GM23248 (cell line): ENCODE data around the gene DNAJA4. TPM values are rescaled to one million over a fixed set of nuclear protein-coding genes. Genes with fewer than 3 reads are reported as not detected.

Experiments used
- DNase-seq: peaks from one replicate; pipeline ENCODE4 v3.0.0-alpha.2; 2015
- H2AFZ ChIP-seq: fragments of 200-600 bp; sonication (generic); 2 replicates; pipeline ENCODE4 v1.6.1; 2016; ENCODE audit warnings: antibody characterized with exemption
- H3F3A ChIP-seq: fragments of 200-600 bp; sonication (generic); 2 replicates; pipeline ENCODE4 v1.6.1; 2016; ENCODE audit warnings: mild to moderate bottlenecking, antibody characterized with exemption, mixed run types; ENCODE audit not compliant: insufficient read depth
- H3K27ac ChIP-seq: fragments of 200-600 bp; sonication (generic); 2 replicates; pipeline ENCODE4 v1.5.1; 2016; ENCODE audit warnings: mild to moderate bottlenecking
- H3K27me3 ChIP-seq: fragments of 200-600 bp; sonication (generic); replicated peaks from 2 replicates; pipeline ENCODE4 v1.6.1; 2016; ENCODE audit warnings: mild to moderate bottlenecking; ENCODE audit not compliant: insufficient read depth
- H3K36me3 ChIP-seq: fragments of 200-600 bp; sonication (generic); 2 replicates; pipeline ENCODE4 v1.6.1; 2016; ENCODE audit warnings: low read depth, mild to moderate bottlenecking
- H3K4me1 ChIP-seq: fragments of 200-600 bp; sonication (generic); 2 replicates; pipeline ENCODE4 v1.6.1; 2016; ENCODE audit warnings: mild to moderate bottlenecking; ENCODE audit not compliant: insufficient read depth
- H3K4me2 ChIP-seq: fragments of 200-600 bp; sonication (generic); one replicate; pipeline ENCODE4 v1.6.1; 2016; ENCODE audit warnings: mild to moderate bottlenecking; ENCODE audit not compliant: unreplicated experiment
- H3K4me3 ChIP-seq: fragments of 200-600 bp; sonication (generic); 2 replicates; pipeline ENCODE4 v1.5.1; 2016; ENCODE audit warnings: mild to moderate bottlenecking
- H3K79me2 ChIP-seq: fragments of 200-600 bp; sonication (generic); 2 replicates; pipeline ENCODE4 v1.6.1; 2016; ENCODE audit warnings: mild to moderate bottlenecking; ENCODE audit not compliant: insufficient read depth
- H3K9ac ChIP-seq: fragments of 200-600 bp; sonication (generic); 2 replicates; pipeline ENCODE4 v1.6.1; 2016; ENCODE audit warnings: mild to moderate bottlenecking
- H3K9me2 ChIP-seq: fragments of 200-600 bp; sonication (generic); 2 replicates; pipeline ENCODE4 v1.6.1; 2016; ENCODE audit warnings: mixed run types, mild to moderate bottlenecking, moderate library complexity; ENCODE audit not compliant: insufficient read depth
- H3K9me3 ChIP-seq: fragments of 200-600 bp; sonication (generic); one replicate; pipeline ENCODE4 v1.6.1; 2017; ENCODE audit warnings: low read depth
- H4K20me1 ChIP-seq: fragments of 200-600 bp; sonication (generic); 2 replicates; pipeline ENCODE4 v1.6.0; 2016; ENCODE audit not compliant: insufficient read depth
- EZH2 ChIP-seq: fragments of 200-600 bp; sonication (generic); IDR thresholded peaks from 2 replicates; pipeline ENCODE4 v1.6.1; 2018; ENCODE audit warnings: antibody characterized with exemption, mild to moderate bottlenecking; ENCODE audit not compliant: insufficient read depth, poor library complexity, severe bottlenecking
- EZH2phosphoT487 ChIP-seq: fragments of 200-600 bp; sonication (generic); IDR thresholded peaks from 2 replicates; pipeline ENCODE4 v1.6.1; 2018; ENCODE audit warnings: antibody characterized with exemption, moderate library complexity, mild to moderate bottlenecking, low read depth; ENCODE audit not compliant: insufficient read depth
- WGBS, 2 experiments: methylation state at CpG; one replicate each; pipeline ENCODE4 v1.1.6; 2015 to 2017; ENCODE audit warnings: low lambda C conversion rate in 2 of 2, low coverage in 1 of 2; ENCODE audit errors: missing lambda C conversion rate in 2 of 2; 5-methylcytosine and 5-hydroxymethylcytosine counted together
- in situ Hi-C: fragments of 300-500 bp; cut with MboI; formaldehyde crosslinking; loops from 2 replicates; pipeline ENCODE4 v1.15.0; 2020
- polyA plus RNA-seq: library from polyadenylated mRNA; unstranded; fragments of >200 nt; fragmentation: Nextera tagmentation; extraction: Ambion mirVana; gene quantifications from 2 replicates; pipeline ENCODE4 v1.2.1, GENCODE V29; 2016
- total RNA-seq: library from RNA; depleted of rRNA; stranded (reverse); fragments of >200 nt; shearing (Covaris generic); gene quantifications from 2 replicates; pipeline ENCODE4 v1.2.3, GENCODE V29; 2014

Gene DNAJA4
- total and polyA plus RNA-seq, 2 experiments from 2014 or later = 0.43 to 1.4 TPM

GRCh38 chr15:78291698-78292097 lies 27.3 kb downstream of the DNAJA4 start:
- Histone ChIP-seq H3K27me3 (no peaks in the 10 kb centered on the region), H4K20me1 (no peaks in the 10 kb centered on the region; the same call in 1 of the 2 replicates), H3K4me3 (no peak overlapping the region), H3K36me3 (peaks cover 19% of the 10 kb centered on the region), H3K27ac (no peak overlapping the region), H3K9ac (no peak overlapping the region), H2AFZ (no peak overlapping the region), H3K9me3 (no peaks in the 10 kb centered on the region), H3K9me2 (no peaks in the 10 kb centered on the region), H3K4me1 (no peaks in the 10 kb centered on the region), H3F3A (no peaks in the 10 kb centered on the region), H3K4me2 (no peak overlapping the region), H3K79me2 (peaks cover 18% of the 10 kb centered on the region)
- WGBS, 2 experiments = 93 to 100% methylated on average over 2 of the region's 2 CpGs
- in situ Hi-C loops = no loop called here
- no peak for DNase-seq
- TF ChIP-seq EZH2 (no peak), EZH2phosphoT487 (no peak)

GRCh38 chr15:78292219-78292618 lies 27.9 kb downstream of the DNAJA4 start:
- H3K4me1 ChIP-seq = no peaks in the 10 kb centered on the region
- no peaks in the 10 kb centered on the region; the same call in 1 of the 2 replicates for H4K20me1 ChIP-seq
- H3K9me3 ChIP-seq = no peaks in the 10 kb centered on the region
- H3K4me3 ChIP-seq = no peak overlapping the region
- peaks cover 23% of the 10 kb centered on the region for H3K79me2 ChIP-seq
- 89 to 91% methylated on average over 1 of the region's 1 CpG for WGBS, 2 experiments
- no peak overlapping the region for H3K9ac ChIP-seq
- no peak for DNase-seq
- H3K4me2 ChIP-seq = no peak overlapping the region
- H3K9me2 ChIP-seq = no peaks in the 10 kb centered on the region
- TF ChIP-seq EZH2 = no peak
- no peak for TF ChIP-seq EZH2phosphoT487
- no peak overlapping the region for H3K27ac ChIP-seq
- H3K36me3 ChIP-seq = peaks cover 19% of the 10 kb centered on the region
- no peak overlapping the region for H2AFZ ChIP-seq
- no peaks in the 10 kb centered on the region for H3F3A ChIP-seq
- in situ Hi-C loops = no loop called here
- no peaks in the 10 kb centered on the region for H3K27me3 ChIP-seq

GRCh38 chr15:78299101-78299930 lies 35.0 kb downstream of the DNAJA4 start, which contains the start of gene SKIC8:
Gene SKIC8, minus strand, starts transcription at chr15:78299609. Its CDS starts 3,923 bp downstream, at chr15:78295686.
- no peaks in the 10 kb centered on the region for H3K36me3 ChIP-seq
- H3K9me3 ChIP-seq = no peaks in the 10 kb centered on the region
- peaks cover 44% of the 10 kb centered on the region for H3K79me2 ChIP-seq
- H3K9ac ChIP-seq = peak within 1 kb of the TSS; percentile 94
- no peaks in the 10 kb centered on the region; the same call in 1 of the 2 replicates for H4K20me1 ChIP-seq
- H3K27me3 ChIP-seq = no peaks in the 10 kb centered on the region
- TF ChIP-seq EZH2 = no peak
- TF ChIP-seq EZH2phosphoT487 = no peak
- H3K4me3 ChIP-seq = peak within 1 kb of the TSS; percentile 93
- peaks cover 36% of the 10 kb centered on the region for H3K4me1 ChIP-seq
- peak; percentile 95 for DNase-seq
- H3F3A ChIP-seq = peaks cover 19% of the 10 kb centered on the region
- H2AFZ ChIP-seq = peak within 1 kb of the TSS; percentile 95
- WGBS, 2 experiments = 1 to 2% methylated on average over 41 to 55 of the region's 55 CpGs
- peak within 1 kb of the TSS; percentile 75 for H3K27ac ChIP-seq
- H3K4me2 ChIP-seq = peak within 1 kb of the TSS; percentile 95
- in situ Hi-C loops = no loop called here
- H3K9me2 ChIP-seq = no peaks in the 10 kb centered on the region

- Histone ChIP-seq H3K9ac (no peak overlapping the region), H3K27ac (peak overlapping the region; percentile 73; the same call in 1 of the 2 replicates), H3K36me3 (no peaks in the 10 kb centered on the region), H3K4me1 (peaks cover 54% of the 10 kb centered on the region), H3K9me3 (no peaks in the 10 kb centered on the region), H4K20me1 (no peaks in the 10 kb centered on the region; the same call in 1 of the 2 replicates), H3K27me3 (no peaks in the 10 kb centered on the region), H3K4me3 (no peak overlapping the region), H3K79me2 (peaks cover 29% of the 10 kb centered on the region), H2AFZ (no peak overlapping the region), H3K9me2 (no peaks in the 10 kb centered on the region), H3K4me2 (no peak overlapping the region), H3F3A (peaks cover 32% of the 10 kb centered on the region)
- TF ChIP-seq EZH2 (no peak), EZH2phosphoT487 (no peak)
- in situ Hi-C loops = no loop called here
- peak; percentile 45 for DNase-seq
These were observed 37.0 kb downstream of the DNAJA4 start for GRCh38 chr15:78301326-78301725.
